ENCODE data around the gene TNP2.

TNP2 gene

GRCh38 chr16:11308493-11309283 is 39.6 kb upstream of the TNP2 start:
- in situ Hi-C loops (cut with HindIII; ENCODE audit: low pct_ligation_motif_present, low sequenced_read_pairs) = no loop called here
- DNase-seq = no peak
- Histone ChIP-seq H3K27ac (no peak overlapping the region), H3K27me3 (replicated peaks) (no peaks in the 10 kb centered on the region), H3K36me3 (replicated peaks) (no peaks in the 10 kb centered on the region), H3K4me3 (ENCODE audit: low read depth, low read length) (no peak overlapping the region)
- TF ChIP-seq CTCF (IDR thresholded peaks at IDR 0.05; ENCODE audit: low read depth, low read length, missing control alignments) = no peak

DNA sequence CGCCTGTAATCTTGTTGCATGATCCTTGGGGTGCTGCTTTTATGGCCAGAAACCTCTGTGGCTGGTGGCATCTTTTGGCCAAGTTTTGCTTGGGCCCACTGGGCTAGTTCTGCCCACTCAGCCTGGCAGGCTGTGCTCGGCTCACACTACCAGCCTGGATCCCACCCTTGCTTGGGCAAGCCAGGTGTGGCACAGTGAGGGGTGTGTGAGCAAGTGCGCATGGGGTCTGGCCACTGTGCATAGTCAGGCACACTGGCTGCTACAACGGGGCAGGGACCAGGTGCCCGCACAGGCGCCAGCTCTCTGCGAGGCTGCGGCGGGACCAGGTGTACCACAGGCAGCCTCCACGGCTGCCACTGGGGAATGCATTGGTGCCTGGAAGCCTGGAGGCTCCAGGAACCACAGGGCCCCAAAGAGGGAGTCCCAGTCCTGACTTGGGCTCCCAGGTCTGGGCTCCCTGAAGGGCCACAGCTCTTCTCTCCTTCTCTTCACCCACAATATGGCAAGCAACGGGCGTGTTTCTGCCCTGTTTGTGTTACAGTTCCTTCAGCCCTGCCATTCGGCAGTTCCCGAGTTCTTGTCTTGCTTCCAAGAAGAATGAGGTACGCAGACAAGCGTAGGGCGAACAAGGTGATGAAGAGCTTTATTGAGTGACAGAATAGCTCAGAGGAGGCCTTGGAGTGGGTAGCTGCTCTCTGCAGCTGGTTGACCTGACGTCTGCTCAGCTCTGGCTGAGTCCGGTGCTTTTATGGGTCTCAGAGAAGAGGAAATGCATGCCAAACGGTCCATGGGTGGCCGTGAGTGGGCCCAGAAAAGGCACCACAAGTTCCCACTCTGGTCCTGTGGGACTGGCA is 38.7 kb upstream of the TNP2 start:
- H3K27ac ChIP-seq = no peak overlapping the region
- TF ChIP-seq CTCF (IDR thresholded peaks at IDR 0.05; ENCODE audit: low read depth, low read length, missing control alignments) = no peak
- in situ Hi-C loops (cut with HindIII; ENCODE audit: low pct_ligation_motif_present, low sequenced_read_pairs) = no loop called here
- DNase-seq = no peak
- H3K4me3 ChIP-seq (ENCODE audit: low read depth, low read length) = no peak overlapping the region
- no peaks in the 10 kb centered on the region for H3K36me3 ChIP-seq (replicated peaks)
- H3K27me3 ChIP-seq (replicated peaks) = no peaks in the 10 kb centered on the region

DNA sequence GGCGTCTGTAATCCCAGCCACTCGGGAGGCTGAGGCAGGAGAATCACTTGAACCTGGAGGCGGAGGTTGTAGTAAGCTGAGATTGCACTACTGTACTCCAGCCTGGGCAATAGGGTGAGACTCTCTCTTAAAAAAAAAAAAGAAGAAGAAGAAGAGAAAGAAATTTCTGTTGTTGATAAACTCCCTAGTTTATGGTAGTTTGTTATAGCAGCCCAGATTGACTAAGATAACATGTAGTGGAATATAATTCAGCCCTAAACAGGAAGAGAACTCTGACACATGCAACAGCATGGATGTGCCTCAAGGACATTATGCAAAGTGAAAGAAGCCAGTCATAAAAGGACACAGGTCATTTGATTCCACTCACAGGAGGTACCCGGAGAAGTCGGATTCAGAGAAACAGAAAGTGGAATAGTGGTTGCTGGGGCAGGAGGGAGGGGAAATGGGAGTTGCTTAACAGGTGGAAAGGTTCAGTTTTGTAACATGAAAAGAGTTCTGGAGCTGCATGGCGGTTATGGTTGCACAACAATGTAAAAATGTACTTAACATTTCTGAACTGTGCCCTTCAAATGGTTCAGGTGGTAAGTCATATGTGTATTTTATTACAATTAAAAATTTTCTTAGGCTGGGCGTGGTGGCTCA is 38.0 kb upstream of the TNP2 start:
- Histone ChIP-seq H3K36me3 (replicated peaks) (no peaks in the 10 kb centered on the region), H3K4me3 (ENCODE audit: low read depth, low read length) (no peak overlapping the region), H3K27me3 (replicated peaks) (no peaks in the 10 kb centered on the region), H3K27ac (no peak overlapping the region)
- no peak for TF ChIP-seq CTCF (IDR thresholded peaks at IDR 0.05; ENCODE audit: low read depth, low read length, missing control alignments)
- in situ Hi-C loops (cut with HindIII; ENCODE audit: low pct_ligation_motif_present, low sequenced_read_pairs) = no loop called here
- DNase-seq = no peak

- TF ChIP-seq CTCF (IDR thresholded peaks at IDR 0.05; ENCODE audit: low read depth, low read length, missing control alignments) = no peak
- no peak for DNase-seq
- no peak overlapping the region for H3K4me3 ChIP-seq (ENCODE audit: low read depth, low read length)
Observed at GRCh38 chr16:11306381-11306780, 37.3 kb upstream of the TNP2 start.

GRCh38 chr16:11303405-11304138 is 34.4 kb upstream of the TNP2 start:
- H3K36me3 ChIP-seq (replicated peaks) = no peaks in the 10 kb centered on the region
- no peak for DNase-seq
- no peak for TF ChIP-seq CTCF (IDR thresholded peaks at IDR 0.05; ENCODE audit: low read depth, low read length, missing control alignments)

More at GRCh38 chr16:11306381-11306780, 37.3 kb upstream of the TNP2 start:
- Histone ChIP-seq H3K27me3 (replicated peaks) (no peaks in the 10 kb centered on the region), H3K36me3 (replicated peaks) (no peaks in the 10 kb centered on the region), H3K27ac (no peak overlapping the region)
- in situ Hi-C loops (cut with HindIII; ENCODE audit: low pct_ligation_motif_present, low sequenced_read_pairs) = no loop called here

More at GRCh38 chr16:11303405-11304138, 34.4 kb upstream of the TNP2 start:
- in situ Hi-C loops (cut with HindIII; ENCODE audit: low pct_ligation_motif_present, low sequenced_read_pairs) = no loop called here
- no peak overlapping the region for H3K4me3 ChIP-seq (ENCODE audit: low read depth, low read length)
- H3K27ac ChIP-seq = no peak overlapping the region
- no peaks in the 10 kb centered on the region for H3K27me3 ChIP-seq (replicated peaks)
